Stimulated activated CD8-positive, alpha-beta memory T cell treated with anti-CD3 and anti-CD28 coated beads, Interleukin-4, amount 100 ng/mL, for 4 hours (primary cell): ENCODE data around the gene NKD1.
"Not testable (repeated sequence)": the region's sequence is repeated elsewhere in the genome, so short reads cannot be mapped to it uniquely, and the experiment has no call there.

Experiments used
- DNase-seq, 2 donors: peaks; one replicate each; pipeline ENCODE4 v3.0.0-alpha.2; 2020; ENCODE audit warnings: low read depth in 2 of 2, low spot score in 1 of 2

Gene NKD1

GRCh38 chr16:50576403-50577113 lies 28.4 kb downstream of the NKD1 start:
- no peak for DNase-seq

- DNase-seq: no peak
Measured at GRCh38 chr16:50578137-50578536, 29.9 kb downstream of the NKD1 start.

- not testable (repeated sequence) for DNase-seq
Measured at GRCh38 chr16:50579373-50579772, 31.2 kb downstream of the NKD1 start.

DNA sequence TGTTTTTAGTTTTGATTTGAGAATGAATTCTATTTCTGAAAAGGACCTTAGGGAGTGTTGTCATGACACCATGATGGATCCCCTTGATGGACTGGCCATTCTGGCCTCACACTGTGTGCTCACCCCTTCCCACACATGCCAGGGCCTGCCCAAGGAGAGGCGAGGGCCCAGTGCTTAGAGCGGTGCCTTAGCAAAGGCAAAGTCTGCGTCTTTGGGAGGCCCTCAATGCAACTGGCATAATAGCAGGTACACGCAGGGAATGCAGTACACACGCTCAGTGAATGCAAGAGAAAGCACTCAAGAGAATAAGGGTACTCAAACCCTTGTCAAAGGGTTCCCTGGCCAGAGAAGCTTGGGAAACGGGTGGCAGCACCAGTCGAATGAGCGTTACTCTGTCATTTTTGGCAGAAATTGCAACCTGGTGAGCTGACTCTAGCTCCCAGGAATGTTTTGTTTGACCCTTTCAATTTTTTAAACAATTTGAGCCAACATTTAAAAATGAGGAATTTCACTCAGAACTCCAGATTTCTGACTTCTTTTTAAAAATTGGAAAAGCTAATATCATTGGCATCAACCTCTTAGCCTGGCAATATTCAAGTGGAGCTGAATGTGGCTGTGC lies 32.1 kb downstream of the NKD1 start:
- no peak for DNase-seq

- DNase-seq: no peak
Measured at GRCh38 chr16:50581845-50582244, 33.6 kb downstream of the NKD1 start.

DNA sequence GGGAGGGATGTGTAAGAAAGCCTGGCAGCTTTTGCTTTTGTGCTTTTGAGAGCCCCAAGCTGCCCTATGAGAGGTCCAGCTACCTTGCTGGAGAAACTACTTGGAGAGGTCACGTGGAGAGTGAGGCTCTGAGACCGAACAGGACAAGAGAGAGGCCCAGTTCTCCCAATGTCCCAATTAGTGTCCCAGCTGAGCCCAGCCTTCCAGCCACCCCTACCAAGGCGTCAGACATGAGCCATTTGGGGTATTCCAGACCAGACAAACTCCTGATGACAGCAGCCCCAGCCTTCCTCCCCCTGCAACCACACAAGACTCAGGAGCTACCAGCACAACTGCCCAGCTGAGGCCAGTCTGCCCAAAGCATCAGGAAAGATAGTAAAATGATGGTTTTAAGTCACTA lies 35.0 kb downstream of the NKD1 start:
- no peak for DNase-seq

DNA sequence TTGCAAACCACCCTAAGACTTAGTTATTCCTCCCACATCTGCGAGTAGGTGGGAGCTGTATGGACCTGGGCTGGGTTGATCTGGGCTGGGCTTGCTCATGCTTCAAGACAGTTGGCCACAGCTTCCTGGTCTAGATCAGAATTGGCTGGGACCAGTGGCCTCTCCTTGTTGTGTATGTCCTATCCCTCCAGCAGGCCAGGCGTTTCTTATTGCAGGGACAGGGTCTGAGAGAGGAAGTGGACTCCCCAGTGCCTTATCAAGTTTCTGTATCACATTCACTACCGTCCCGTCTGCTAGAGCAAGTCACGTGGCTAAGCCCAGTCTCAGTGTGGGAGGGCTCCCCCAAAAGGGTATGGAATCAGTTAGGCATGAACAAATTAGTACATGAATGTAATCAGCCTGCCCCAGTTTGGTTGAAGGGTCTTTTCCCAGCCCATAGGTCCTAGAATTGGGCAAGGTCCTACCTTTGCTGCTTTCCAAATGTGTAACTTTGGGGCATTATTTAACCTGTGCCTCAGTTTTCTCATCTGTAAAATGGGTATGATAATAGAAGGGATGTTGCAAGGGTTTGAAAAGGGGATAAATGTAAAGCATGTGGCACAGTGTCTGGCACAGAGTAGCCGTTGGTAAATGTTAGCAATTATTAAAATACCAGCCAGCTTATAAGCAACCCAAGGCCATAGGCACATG lies 36.0 kb downstream of the NKD1 start:
- DNase-seq: no peak

GRCh38 chr16:50585331-50585776 lies 37.2 kb downstream of the NKD1 start:
- DNase-seq: no peak

DNA sequence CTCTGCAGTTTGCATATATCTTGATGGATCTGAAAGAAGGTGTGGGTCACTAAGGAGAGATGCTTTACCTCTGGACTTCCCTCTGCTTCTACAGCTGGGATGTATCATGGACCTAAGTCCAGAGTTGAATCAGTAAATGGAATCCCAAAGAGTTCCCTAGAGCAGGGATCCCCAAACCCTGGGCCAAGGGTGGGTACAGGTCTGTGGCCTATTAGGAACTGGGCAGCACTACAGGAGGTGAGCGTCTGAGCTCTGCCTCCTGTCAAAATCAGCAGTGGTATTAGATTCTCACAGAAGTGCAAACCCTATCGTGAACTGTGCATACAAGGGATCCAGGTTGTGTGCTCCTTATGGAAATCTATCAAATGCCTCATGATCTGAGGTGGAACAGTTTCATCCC lies 39.3 kb downstream of the NKD1 start:
- no peak for DNase-seq

- no peak for DNase-seq
Measured at GRCh38 chr16:50588276-50588675, 40.1 kb downstream of the NKD1 start.

GRCh38 chr16:50591209-50591608 lies 43.0 kb downstream of the NKD1 start:
- DNase-seq: no peak

- DNase-seq: no peak
Measured at GRCh38 chr16:50591800-50592771, 43.9 kb downstream of the NKD1 start.

GRCh38 chr16:50592996-50593395 lies 44.8 kb downstream of the NKD1 start:
- DNase-seq: no peak

DNA sequence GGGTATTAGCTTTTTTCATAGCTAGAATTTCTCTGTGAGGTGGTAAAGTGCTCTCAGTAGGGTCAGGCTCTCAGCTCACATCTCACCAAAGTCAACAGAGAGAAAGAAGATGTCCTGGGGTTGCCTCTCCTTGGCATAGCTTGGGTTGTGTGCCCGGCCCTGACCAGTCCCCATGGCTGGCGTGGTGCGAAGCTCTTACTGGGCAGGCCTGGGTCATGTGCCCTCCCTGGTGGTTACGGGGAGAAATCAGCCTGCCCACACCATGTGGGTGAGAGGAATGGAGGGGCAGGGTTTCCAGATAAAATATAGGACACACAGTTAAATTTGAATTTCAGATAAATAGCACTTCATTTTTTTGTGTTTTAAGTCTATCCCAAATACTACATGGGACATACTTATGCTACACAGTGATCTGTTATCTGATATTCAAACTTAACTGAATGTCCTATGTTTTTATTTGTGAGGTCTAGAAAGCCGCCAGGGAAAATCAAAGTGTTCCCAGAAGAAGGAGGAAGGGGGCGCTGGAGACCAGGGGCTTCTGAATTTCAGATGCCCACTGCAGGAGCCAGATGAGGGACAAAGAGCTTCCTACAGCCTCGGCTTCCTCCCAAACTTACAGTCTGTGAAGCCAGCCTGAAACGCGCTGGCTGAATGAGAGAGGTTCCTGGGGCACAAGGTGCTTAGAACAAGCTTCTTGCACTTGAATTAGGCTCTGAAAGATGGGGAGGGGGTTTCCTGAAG lies 45.4 kb downstream of the NKD1 start:
- DNase-seq: no peak

- no peak for DNase-seq
Measured at GRCh38 chr16:50594308-50595260, 46.4 kb downstream of the NKD1 start.

DNA sequence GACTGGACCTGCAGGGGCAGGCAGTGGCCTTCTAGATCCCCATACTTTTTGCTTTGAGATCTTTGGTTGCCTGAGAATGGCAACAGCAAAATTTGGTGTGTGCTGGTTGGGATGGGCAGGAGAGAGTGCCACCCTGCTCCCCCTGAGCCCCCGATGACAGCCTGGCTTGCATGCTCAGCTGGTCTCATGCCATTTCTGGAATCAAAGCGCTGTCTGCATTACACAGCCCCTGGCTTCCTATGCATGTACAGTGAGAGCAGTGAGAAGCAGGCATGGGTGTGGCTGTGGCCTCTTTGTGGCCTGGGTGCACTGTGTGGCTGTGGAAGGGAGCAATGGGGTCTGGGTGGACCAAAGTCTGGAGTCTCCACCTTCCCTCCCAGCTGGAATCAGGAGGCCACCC lies 47.7 kb downstream of the NKD1 start:
- no peak for DNase-seq

- DNase-seq: no peak
Measured at GRCh38 chr16:50596762-50597450, 48.7 kb downstream of the NKD1 start.

DNA sequence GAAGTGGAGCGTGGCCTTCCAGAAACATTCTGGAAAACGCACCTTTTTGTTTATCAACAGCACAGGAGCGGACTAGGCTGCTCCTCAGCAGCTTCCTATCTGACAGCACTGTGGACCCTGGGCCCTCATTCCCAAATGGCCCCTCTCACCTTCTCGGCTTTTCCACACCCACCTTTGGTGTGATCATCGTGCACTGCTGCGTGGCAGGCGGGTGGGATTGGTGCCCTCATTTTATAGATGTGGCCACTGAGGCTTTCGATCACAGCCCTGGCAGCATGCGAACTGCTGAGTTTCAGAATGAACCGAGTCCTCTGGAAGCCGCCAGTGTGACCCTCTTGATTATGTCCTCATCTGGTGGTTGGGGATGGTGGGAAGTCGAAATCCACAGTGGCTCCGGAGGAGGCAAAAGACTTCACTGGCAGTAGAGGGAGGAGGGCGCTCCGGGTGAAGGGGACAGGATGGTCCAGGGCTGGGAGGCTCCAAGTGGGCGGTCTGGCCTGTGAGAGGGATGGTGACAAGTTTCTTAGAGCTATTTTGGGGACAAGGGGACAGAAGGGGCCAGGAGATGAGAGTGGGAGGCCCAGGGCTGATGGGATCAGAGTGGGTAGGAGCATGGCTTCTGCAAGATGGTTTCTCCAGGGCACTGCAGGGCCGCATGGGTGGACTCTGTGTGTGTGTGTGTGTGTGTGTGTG lies 49.5 kb downstream of the NKD1 start:
- DNase-seq: no peak
